GM23338 (cell line): ENCODE measurements around the gene SLC47A1. TPM values are rescaled to one million over a fixed set of nuclear protein-coding genes. Genes with fewer than 3 reads are reported as not detected.

Source experiments
- ATAC-seq: fragments of 200-7000 bp; cut with Tn5 transposase; 3 replicates; pipeline ENCODE4 v1.9.1; 2020
- DNase-seq: peaks from one replicate; pipeline ENCODE4 v3.0.0-alpha.2; 2015; ENCODE audit warnings: low spot score
- H2AFZ ChIP-seq: fragments of 200-600 bp; sonication (generic); 2 replicates; pipeline ENCODE4 v1.8.0; 2016; ENCODE audit warnings: antibody characterized with exemption, mild to moderate bottlenecking, moderate library complexity
- H3F3A ChIP-seq: fragments of 200-600 bp; sonication (generic); replicated peaks from 2 replicates; pipeline ENCODE4 v1.8.0; 2017; ENCODE audit warnings: antibody characterized with exemption, mixed run types, low read depth
- H3K27ac ChIP-seq: fragments of 200-600 bp; sonication (generic); 2 replicates; pipeline ENCODE4 v1.6.1; 2016; ENCODE audit warnings: low read depth
- H3K27me3 ChIP-seq: fragments of 200-600 bp; sonication (generic); 2 replicates; pipeline ENCODE4 v1.8.0; 2016; ENCODE audit warnings: mild to moderate bottlenecking, mixed run types, moderate library complexity; ENCODE audit not compliant: insufficient read depth
- H3K36me3 ChIP-seq: fragments of 200-600 bp; sonication (generic); 2 replicates; pipeline ENCODE4 v1.8.0; 2016; ENCODE audit warnings: mild to moderate bottlenecking; ENCODE audit not compliant: insufficient read depth
- H3K4me1 ChIP-seq: fragments of 200-600 bp; sonication (generic); 2 replicates; pipeline ENCODE4 v1.8.0; 2016; ENCODE audit warnings: mild to moderate bottlenecking, moderate library complexity; ENCODE audit not compliant: insufficient read depth
- H3K4me2 ChIP-seq: fragments of 200-600 bp; sonication (generic); 2 replicates; pipeline ENCODE4 v1.7.1; 2017; ENCODE audit warnings: mixed run types
- H3K4me3 ChIP-seq: fragments of 200-600 bp; sonication (generic); 2 replicates; pipeline ENCODE4 v1.6.1; 2016; ENCODE audit warnings: mixed run types
- H3K79me2 ChIP-seq: fragments of 200-600 bp; sonication (generic); replicated peaks from 2 replicates; pipeline ENCODE4 v1.8.0; 2017; ENCODE audit warnings: mild to moderate bottlenecking; ENCODE audit not compliant: insufficient read depth
- H3K9me2 ChIP-seq: fragments of 200-600 bp; sonication (generic); 2 replicates; pipeline ENCODE4 v1.8.0; 2017; ENCODE audit not compliant: insufficient read depth
- H4K20me1 ChIP-seq: fragments of 200-600 bp; sonication (generic); replicated peaks from 2 replicates; pipeline ENCODE4 v1.8.0; 2017; ENCODE audit warnings: mild to moderate bottlenecking; ENCODE audit not compliant: insufficient read depth
- H3K27ac Mint-ChIP-seq: 2 replicates; pipeline ENCODE4 v1.8.0; 2020; ENCODE audit warnings: inconsistent platforms, mild to moderate bottlenecking, moderate library complexity, mixed read lengths
- H3K27me3 Mint-ChIP-seq: 3 replicates; pipeline ENCODE4 v1.8.0; 2022; ENCODE audit warnings: low read depth, mild to moderate bottlenecking, moderate library complexity, mixed read lengths, inconsistent platforms; ENCODE audit not compliant: insufficient read depth, poor library complexity
- H3K36me3 Mint-ChIP-seq: 3 replicates; pipeline ENCODE4 v1.8.0; 2021; ENCODE audit warnings: low read depth, mild to moderate bottlenecking, inconsistent platforms, moderate library complexity, mixed read lengths
- H3K4me1 Mint-ChIP-seq: 3 replicates; pipeline ENCODE4 v1.8.0; 2020; ENCODE audit warnings: mild to moderate bottlenecking, inconsistent platforms, mixed read lengths
- H3K4me3 Mint-ChIP-seq: 3 replicates; pipeline ENCODE4 v1.8.0; 2021; ENCODE audit warnings: moderate library complexity, mild to moderate bottlenecking, inconsistent platforms, mixed read lengths
- H3K9me3 Mint-ChIP-seq: 3 replicates; pipeline ENCODE4 v1.8.0; 2020; ENCODE audit warnings: moderate library complexity, mild to moderate bottlenecking, inconsistent platforms, mixed read lengths
- CREB1 ChIP-seq: fragments of 250-450 bp; sonication (Bioruptor Pico); IDR thresholded peaks from 2 replicates; pipeline ENCODE4 v1.5.0; 2020; ENCODE audit warnings: low read depth, mild to moderate bottlenecking, moderate library complexity
- EZH2 ChIP-seq: fragments of 200-600 bp; sonication (generic); IDR thresholded peaks from one replicate; pipeline ENCODE4 v1.8.0; 2017; ENCODE audit warnings: antibody characterized with exemption, mild to moderate bottlenecking, low read depth; ENCODE audit not compliant: unreplicated experiment
- EZH2phosphoT487 ChIP-seq: fragments of 200-600 bp; sonication (generic); IDR thresholded peaks from one replicate; pipeline ENCODE4 v1.8.1; 2018; ENCODE audit warnings: antibody characterized with exemption; ENCODE audit not compliant: unreplicated experiment
- POLR2AphosphoS5 ChIP-seq: IDR thresholded peaks from 2 replicates; pipeline ENCODE4 v1.6.1; 2016; ENCODE audit warnings: antibody characterized with exemption, low read depth
- REST ChIP-seq: IDR thresholded peaks from one replicate; pipeline ENCODE4 v1.6.1; 2018; ENCODE audit warnings: antibody characterized with exemption; ENCODE audit not compliant: unreplicated experiment
- STAT1 ChIP-seq: IDR thresholded peaks from one replicate; pipeline ENCODE4 v1.6.1; 2016; ENCODE audit warnings: antibody characterized with exemption; ENCODE audit not compliant: unreplicated experiment
- ZNF114 ChIP-seq: fragments of 250-450 bp; sonication (Bioruptor Pico); IDR thresholded peaks from 2 replicates; pipeline ENCODE4 v1.5.0; 2020; ENCODE audit warnings: mild to moderate bottlenecking, moderate library complexity
- polyA plus RNA-seq: library from polyadenylated mRNA; unstranded; fragments of >200 nt; fragmentation: Nextera tagmentation; extraction: Ambion mirVana; gene quantifications from 2 replicates; pipeline ENCODE4 v1.2.1, GENCODE V29; 2016
- total RNA-seq: library from RNA; depleted of rRNA; stranded (reverse); fragments of >200 nt; shearing (Covaris generic); gene quantifications from 2 replicates; pipeline ENCODE4 v1.2.3, GENCODE V29; 2014
- TF ChIP-seq, protein P1 (sequence below): fragments of 250-450 bp; sonication (Bioruptor Pico); IDR thresholded peaks from 2 replicates; pipeline ENCODE4 v1.5.0; 2020; ENCODE audit warnings: mild to moderate bottlenecking, moderate library complexity

SLC47A1 gene
- total and polyA plus RNA-seq, 2 experiments from 2014 or later: 0.53 to 1.9 TPM

GRCh38 chr17:19541445-19541844, 7.8 kb downstream of the SLC47A1 start (continued):
- TF ChIP-seq REST (no peak), ZNF114 (CRISPR knock-in tag) (no peak), EZH2 (no peak), STAT1 (no peak), POLR2AphosphoS5 (no peak)
- TF ChIP-seq, protein P1, sequence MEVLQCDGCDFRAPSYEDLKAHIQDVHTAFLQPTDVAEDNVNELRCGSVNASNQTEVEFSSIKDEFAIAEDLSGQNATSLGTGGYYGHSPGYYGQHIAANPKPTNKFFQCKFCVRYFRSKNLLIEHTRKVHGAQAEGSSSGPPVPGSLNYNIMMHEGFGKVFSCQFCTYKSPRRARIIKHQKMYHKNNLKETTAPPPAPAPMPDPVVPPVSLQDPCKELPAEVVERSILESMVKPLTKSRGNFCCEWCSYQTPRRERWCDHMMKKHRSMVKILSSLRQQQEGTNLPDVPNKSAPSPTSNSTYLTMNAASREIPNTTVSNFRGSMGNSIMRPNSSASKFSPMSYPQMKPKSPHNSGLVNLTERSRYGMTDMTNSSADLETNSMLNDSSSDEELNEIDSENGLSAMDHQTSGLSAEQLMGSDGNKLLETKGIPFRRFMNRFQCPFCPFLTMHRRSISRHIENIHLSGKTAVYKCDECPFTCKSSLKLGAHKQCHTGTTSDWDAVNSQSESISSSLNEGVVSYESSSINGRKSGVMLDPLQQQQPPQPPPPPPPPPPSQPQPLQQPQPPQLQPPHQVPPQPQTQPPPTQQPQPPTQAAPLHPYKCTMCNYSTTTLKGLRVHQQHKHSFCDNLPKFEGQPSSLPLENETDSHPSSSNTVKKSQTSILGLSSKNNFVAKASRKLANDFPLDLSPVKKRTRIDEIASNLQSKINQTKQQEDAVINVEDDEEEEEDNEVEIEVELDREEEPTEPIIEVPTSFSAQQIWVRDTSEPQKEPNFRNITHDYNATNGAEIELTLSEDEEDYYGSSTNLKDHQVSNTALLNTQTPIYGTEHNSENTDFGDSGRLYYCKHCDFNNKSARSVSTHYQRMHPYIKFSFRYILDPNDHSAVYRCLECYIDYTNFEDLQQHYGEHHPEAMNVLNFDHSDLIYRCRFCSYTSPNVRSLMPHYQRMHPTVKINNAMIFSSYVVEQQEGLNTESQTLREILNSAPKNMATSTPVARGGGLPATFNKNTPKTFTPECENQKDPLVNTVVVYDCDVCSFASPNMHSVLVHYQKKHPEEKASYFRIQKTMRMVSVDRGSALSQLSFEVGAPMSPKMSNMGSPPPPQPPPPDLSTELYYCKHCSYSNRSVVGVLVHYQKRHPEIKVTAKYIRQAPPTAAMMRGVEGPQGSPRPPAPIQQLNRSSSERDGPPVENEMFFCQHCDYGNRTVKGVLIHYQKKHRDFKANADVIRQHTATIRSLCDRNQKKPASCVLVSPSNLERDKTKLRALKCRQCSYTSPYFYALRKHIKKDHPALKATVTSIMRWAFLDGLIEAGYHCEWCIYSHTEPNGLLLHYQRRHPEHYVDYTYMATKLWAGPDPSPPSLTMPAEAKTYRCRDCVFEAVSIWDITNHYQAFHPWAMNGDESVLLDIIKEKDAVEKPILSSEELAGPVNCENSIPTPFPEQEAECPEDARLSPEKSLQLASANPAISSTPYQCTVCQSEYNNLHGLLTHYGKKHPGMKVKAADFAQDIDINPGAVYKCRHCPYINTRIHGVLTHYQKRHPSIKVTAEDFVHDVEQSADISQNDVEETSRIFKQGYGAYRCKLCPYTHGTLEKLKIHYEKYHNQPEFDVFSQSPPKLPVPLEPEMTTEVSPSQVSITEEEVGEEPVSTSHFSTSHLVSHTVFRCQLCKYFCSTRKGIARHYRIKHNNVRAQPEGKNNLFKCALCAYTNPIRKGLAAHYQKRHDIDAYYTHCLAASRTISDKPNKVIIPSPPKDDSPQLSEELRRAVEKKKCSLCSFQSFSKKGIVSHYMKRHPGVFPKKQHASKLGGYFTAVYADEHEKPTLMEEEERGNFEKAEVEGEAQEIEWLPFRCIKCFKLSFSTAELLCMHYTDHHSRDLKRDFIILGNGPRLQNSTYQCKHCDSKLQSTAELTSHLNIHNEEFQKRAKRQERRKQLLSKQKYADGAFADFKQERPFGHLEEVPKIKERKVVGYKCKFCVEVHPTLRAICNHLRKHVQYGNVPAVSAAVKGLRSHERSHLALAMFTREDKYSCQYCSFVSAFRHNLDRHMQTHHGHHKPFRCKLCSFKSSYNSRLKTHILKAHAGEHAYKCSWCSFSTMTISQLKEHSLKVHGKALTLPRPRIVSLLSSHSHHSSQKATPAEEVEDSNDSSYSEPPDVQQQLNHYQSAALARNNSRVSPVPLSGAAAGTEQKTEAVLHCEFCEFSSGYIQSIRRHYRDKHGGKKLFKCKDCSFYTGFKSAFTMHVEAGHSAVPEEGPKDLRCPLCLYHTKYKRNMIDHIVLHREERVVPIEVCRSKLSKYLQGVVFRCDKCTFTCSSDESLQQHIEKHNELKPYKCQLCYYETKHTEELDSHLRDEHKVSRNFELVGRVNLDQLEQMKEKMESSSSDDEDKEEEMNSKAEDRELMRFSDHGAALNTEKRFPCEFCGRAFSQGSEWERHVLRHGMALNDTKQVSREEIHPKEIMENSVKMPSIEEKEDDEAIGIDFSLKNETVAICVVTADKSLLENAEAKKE (CRISPR knock-in tag): no peak

DNA sequence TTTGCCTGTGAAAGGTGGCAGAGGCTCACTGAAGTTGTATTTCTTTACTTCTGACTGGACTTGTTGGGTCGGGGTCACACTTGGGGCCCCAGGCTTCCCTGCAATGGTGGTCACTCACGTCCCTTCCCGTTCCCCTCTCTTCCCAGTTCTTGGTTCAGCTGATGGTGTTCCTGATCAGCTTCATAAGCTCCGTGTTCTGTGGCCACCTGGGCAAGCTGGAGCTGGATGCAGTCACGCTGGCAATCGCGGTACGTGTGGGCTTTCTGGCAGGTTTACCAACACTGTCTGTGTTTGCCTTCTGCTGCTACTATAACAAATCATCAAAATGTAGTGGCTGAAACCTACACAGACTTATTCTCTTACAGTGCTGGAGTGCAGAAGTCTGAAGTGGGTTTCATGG, 8.6 kb downstream of the SLC47A1 start:
- no peak for TF ChIP-seq EZH2phosphoT487
- no peak for TF ChIP-seq CREB1 (CRISPR knock-in tag)
- TF ChIP-seq EZH2: no peak
- no peak for TF ChIP-seq ZNF114 (CRISPR knock-in tag)
- H3K9me2 ChIP-seq: no peaks in the 10 kb centered on the region

More for the DNA sequence above, 8.6 kb downstream of the SLC47A1 start:
- Histone ChIP-seq H4K20me1 (no peaks in the 10 kb centered on the region), H3K4me1 (no peaks in the 10 kb centered on the region; the same call in 1 of the 2 replicates), H3K27ac (no peak overlapping the region), H3K36me3 (no peaks in the 10 kb centered on the region), H2AFZ (no peak overlapping the region), H3K79me2 (no peaks in the 10 kb centered on the region), H3F3A (0 out of 2 replicates have a peak, but pooled peaks cover 3% of the 10 kb centered on the region), H3K4me2 (no peak overlapping the region), H3K27me3 (no peaks in the 10 kb centered on the region), H3K4me3 (no peak overlapping the region)
- ATAC-seq (no peak), DNase-seq (no peak)
- H3K4me3 Mint-ChIP-seq: no peak overlapping the region
- H3K27ac Mint-ChIP-seq: no peak overlapping the region
- H3K27me3 Mint-ChIP-seq: peaks cover 15% of the 10 kb centered on the region
- no peaks in the 10 kb centered on the region for H3K9me3 Mint-ChIP-seq
- peaks cover 18% of the 10 kb centered on the region for H3K4me1 Mint-ChIP-seq
- no peaks in the 10 kb centered on the region for H3K36me3 Mint-ChIP-seq
